GM06990 (cell line): ENCODE measurements around the gene NBEA.

Experiments
- DNase-seq: peaks from one replicate; pipeline ENCODE4 v3.0.0-alpha.2; 2011; ENCODE audit not compliant: insufficient read length; ENCODE audit errors: extremely low read depth
- H3K27me3 ChIP-seq: replicated peaks from 2 replicates; pipeline ENCODE4 v1.6.0; 2011; ENCODE audit warnings: low read length; ENCODE audit not compliant: control insufficient read depth, insufficient read depth
- H3K36me3 ChIP-seq: 2 replicates; pipeline ENCODE4 v1.5.1; 2011; ENCODE audit warnings: low read length; ENCODE audit not compliant: control insufficient read depth, insufficient read depth
- H3K4me3 ChIP-seq: replicated peaks from 2 replicates; pipeline ENCODE4 v1.5.1; 2011; ENCODE audit warnings: low read depth, mild to moderate bottlenecking, control low read depth, low read length
- TF ChIP-seq, protein P1 (sequence below): IDR thresholded peaks from 2 replicates; pipeline ENCODE4 v1.5.1; 2011; ENCODE audit warnings: low read length, control low read depth, mild to moderate bottlenecking, inconsistent platforms; ENCODE audit not compliant: insufficient read depth, poor library complexity, severe bottlenecking

Gene NBEA

DNA sequence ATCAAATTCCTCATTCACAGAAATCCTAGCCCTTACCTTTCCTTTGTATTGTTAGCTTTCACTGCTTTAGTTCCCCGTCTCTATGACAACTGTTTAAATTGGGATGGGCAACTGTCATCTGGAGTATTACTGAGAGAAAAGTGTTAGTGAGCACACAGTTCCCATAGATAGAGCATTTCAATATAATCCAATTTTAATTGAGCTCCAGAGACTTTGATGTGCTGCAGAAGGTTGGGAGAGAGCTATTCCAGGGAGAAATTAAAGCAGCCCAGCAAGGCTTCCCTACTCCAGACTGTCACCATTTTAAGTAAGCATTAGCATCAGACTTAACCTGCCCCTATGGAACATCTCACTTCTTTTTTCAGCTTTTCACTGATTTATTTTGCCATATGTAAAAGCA is 589.5 kb downstream of the NBEA start:
- no peak overlapping the region for H3K4me3 ChIP-seq
- no peak for DNase-seq

DNA sequence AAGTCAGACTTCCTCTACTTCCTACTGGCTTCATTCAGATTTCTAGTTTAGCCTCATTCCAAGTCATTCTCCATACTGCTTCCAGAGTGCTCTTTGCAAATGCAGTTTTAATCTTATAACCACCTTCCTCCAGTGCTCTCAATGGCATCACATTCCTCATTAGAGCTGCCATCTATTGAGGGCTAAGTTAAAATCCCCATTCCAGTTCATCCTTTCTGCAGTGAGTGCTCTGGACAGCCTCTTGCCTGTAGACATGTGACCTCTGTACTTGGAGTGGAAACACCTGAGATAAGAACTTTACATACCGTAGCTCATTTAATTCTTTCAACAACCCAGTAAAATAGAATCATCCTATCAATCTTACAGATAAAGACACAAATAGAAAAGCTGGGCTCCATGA is 592.3 kb downstream of the NBEA start:
- Histone ChIP-seq H3K4me3 (no peak overlapping the region), H3K27me3 (no peaks in the 10 kb centered on the region), H3K36me3 (no peaks in the 10 kb centered on the region)
- DNase-seq = no peak
- TF ChIP-seq, protein P1, sequence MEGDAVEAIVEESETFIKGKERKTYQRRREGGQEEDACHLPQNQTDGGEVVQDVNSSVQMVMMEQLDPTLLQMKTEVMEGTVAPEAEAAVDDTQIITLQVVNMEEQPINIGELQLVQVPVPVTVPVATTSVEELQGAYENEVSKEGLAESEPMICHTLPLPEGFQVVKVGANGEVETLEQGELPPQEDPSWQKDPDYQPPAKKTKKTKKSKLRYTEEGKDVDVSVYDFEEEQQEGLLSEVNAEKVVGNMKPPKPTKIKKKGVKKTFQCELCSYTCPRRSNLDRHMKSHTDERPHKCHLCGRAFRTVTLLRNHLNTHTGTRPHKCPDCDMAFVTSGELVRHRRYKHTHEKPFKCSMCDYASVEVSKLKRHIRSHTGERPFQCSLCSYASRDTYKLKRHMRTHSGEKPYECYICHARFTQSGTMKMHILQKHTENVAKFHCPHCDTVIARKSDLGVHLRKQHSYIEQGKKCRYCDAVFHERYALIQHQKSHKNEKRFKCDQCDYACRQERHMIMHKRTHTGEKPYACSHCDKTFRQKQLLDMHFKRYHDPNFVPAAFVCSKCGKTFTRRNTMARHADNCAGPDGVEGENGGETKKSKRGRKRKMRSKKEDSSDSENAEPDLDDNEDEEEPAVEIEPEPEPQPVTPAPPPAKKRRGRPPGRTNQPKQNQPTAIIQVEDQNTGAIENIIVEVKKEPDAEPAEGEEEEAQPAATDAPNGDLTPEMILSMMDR = no peak

More for the DNA sequence above, 589.5 kb downstream of the NBEA start:
- Histone ChIP-seq H3K27me3 (no peaks in the 10 kb centered on the region), H3K36me3 (no peaks in the 10 kb centered on the region)
- TF ChIP-seq, protein P1 = no peak

DNA sequence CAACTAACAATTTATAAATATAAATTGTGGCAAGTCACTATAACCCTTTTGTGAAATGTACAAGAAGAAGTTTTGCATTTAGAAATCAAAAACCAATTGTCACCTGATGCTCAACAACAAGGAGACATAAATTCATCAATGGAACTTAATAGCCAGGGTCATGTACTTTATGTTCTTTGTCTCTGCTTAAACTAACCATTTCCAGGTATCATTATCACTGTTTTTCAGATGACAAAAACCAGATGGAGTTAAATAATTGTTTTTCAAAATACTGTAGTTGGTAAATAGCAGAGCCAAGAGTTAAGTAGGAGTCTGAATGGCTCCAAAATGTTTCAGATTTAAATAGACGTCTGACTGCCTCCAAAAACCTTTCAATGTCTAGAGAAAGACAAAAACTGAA is 606.7 kb downstream of the NBEA start:
- TF ChIP-seq, protein P1 = no peak
- no peaks in the 10 kb centered on the region for H3K27me3 ChIP-seq
- H3K4me3 ChIP-seq = no peak overlapping the region
- no peaks in the 10 kb centered on the region for H3K36me3 ChIP-seq
- no peak for DNase-seq

DNA sequence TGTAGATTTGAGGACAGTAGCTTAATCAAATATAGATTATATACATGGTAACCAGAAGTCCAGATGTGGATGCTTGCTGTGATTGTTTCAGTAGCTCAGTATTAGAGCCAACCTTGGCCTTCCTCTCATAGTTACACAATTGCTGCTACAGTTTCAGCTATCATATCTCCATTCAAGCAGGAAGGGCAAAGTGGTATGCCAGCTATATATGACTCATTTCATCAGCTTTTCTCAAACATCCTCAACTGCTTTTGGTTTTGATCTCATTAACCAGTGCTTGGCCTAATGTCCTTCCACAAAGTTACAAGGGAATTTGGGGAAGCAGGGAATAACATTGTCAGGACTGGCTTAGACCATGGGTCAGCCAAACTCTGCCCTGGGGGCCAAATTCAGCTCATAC is 607.4 kb downstream of the NBEA start:
- TF ChIP-seq, protein P1 = no peak
- Histone ChIP-seq H3K4me3 (no peak overlapping the region), H3K36me3 (no peaks in the 10 kb centered on the region), H3K27me3 (no peaks in the 10 kb centered on the region)
- DNase-seq = peak; percentile 5

DNA sequence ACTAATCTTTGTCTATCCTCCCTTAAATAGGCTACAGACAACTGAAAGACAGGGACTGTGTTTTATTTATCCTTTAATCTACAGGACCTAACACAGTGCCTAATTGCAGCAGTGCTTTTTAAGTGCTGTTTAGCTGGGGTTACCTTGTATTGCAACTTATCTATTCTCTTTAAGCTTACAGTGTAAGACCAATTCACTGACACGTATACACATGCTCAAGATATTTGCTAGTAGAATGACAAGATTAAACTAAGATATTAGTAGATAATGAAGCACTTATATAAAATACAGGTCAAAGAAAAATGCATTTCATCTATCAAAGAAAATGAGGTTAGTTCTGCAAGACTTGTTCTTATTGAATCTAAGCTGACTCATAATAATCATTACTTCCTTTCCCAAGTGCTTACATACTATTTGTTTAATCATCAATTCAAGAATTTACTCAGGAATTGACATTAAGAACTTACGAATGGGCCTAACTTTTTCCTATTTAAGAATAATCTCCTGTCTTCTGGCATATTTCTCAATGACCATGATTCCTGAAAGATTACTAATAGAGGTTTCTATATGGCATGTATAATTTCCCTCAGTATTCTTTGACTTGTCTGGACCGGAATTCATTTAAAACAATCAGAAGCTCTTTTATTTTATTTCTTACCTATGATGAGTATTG is 610.2 kb downstream of the NBEA start:
- TF ChIP-seq, protein P1 = no peak
- no peak for DNase-seq
- H3K27me3 ChIP-seq = no peaks in the 10 kb centered on the region
- no peak overlapping the region for H3K4me3 ChIP-seq
- H3K36me3 ChIP-seq = no peaks in the 10 kb centered on the region

DNA sequence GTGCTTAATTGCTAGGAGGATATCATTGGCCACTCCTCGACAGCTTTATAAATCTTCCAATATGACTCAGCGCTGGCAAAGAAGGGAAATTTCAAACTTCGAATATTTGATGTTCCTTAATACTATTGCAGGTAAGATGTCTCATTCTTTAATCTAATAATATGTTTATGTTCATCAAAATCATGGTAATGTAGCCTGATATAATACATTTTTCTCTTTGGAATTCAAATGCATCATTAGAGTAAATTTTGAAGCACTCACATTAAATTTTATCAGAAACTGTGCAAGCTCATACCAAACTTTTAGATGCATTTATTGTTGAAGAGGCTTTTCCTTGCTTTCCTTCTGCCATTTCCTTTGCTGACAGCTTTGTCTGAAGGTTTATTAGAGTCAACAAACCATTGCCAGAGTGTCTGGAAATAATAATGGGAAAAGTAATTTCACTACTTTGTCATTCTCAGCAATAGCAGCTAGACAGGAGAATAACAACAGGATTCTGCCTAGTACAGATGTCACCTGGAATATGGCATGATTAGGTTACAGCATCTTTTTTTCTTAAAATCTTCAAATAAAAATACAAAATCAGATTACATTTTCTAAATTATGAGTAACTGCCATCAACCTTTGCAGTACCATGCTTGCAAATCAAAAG is 613.0 kb downstream of the NBEA start:
- TF ChIP-seq, protein P1 = no peak
- Histone ChIP-seq H3K36me3 (no peaks in the 10 kb centered on the region), H3K27me3 (no peaks in the 10 kb centered on the region), H3K4me3 (no peak overlapping the region)
- no peak for DNase-seq
